HepG2 (cell line): ENCODE measurements around the gene LYRM4. TPM values are rescaled to one million over a fixed set of nuclear protein-coding genes. Genes with fewer than 3 reads are reported as not detected.
A peak's percentile ranks its signal among the peaks of the same experiment; 100 is the strongest.

Source experiments
- LBX2 ChIP-seq: sonication (generic); formaldehyde crosslinking; IDR thresholded peaks from 2 replicates; pipeline ENCODE4 v1.5.0; 2020; ENCODE audit warnings: missing genetic modification reagents, mild to moderate bottlenecking, borderline replicate concordance
- MAFG ChIP-seq: sonication (generic); formaldehyde crosslinking; IDR thresholded peaks from 2 replicates; pipeline ENCODE4 v1.5.1; 2020; ENCODE audit warnings: mild to moderate bottlenecking, missing genetic modification reagents
- SIN3A ChIP-seq: IDR thresholded peaks from 2 replicates; pipeline ENCODE4 v1.6.1; 2011; ENCODE audit warnings: low read depth, mild to moderate bottlenecking, control low read depth, low read length, borderline replicate concordance
- SNAPC4 ChIP-seq: sonication (generic); formaldehyde crosslinking; IDR thresholded peaks from 2 replicates; pipeline ENCODE4 v1.4.0; 2020; ENCODE audit warnings: mild to moderate bottlenecking, missing genetic modification reagents
- TMF1 ChIP-seq: sonication (generic); formaldehyde crosslinking; IDR thresholded peaks from 2 replicates; pipeline ENCODE4 v1.8.1; 2022; ENCODE audit warnings: low read depth, missing genetic modification reagents
- ZNF282 ChIP-seq: fragments of 450-650 bp; IDR thresholded peaks from 2 replicates; pipeline ENCODE4 v1.6.1; 2018; ENCODE audit not compliant: partially characterized antibody
- ZNF329 ChIP-seq: sonication (generic); formaldehyde crosslinking; IDR thresholded peaks from 2 replicates; pipeline ENCODE4 v1.9.0; 2021; ENCODE audit warnings: low read depth, mild to moderate bottlenecking, missing genetic modification reagents
- ZNF574 ChIP-seq: sonication (generic); formaldehyde crosslinking; IDR thresholded peaks from 2 replicates; pipeline ENCODE4 v1.4.0; 2020; ENCODE audit warnings: missing genetic modification reagents
- ZNF670 ChIP-seq: sonication (generic); formaldehyde crosslinking; IDR thresholded peaks from 2 replicates; pipeline ENCODE4 v1.8.0; 2022; ENCODE audit warnings: mild to moderate bottlenecking, missing genetic modification reagents, borderline replicate concordance
- ZNF777 ChIP-seq: sonication (generic); formaldehyde crosslinking; IDR thresholded peaks from 2 replicates; pipeline ENCODE4 v1.4.0; 2020; ENCODE audit warnings: missing genetic modification reagents
- ZNF790 ChIP-seq: sonication (generic); formaldehyde crosslinking; IDR thresholded peaks from 2 replicates; pipeline ENCODE4 v1.8.0; 2022; ENCODE audit warnings: missing genetic modification reagents, mild to moderate bottlenecking, borderline replicate concordance
- polyA plus RNA-seq, 8 experiments: library from polyadenylated mRNA; depleted of rRNA in 3 of 8; stranded (reverse) in 7 of 8; unstranded in 1 of 8; fragments of >200 nt; fragmentation: Illumina TruSeq in 4 of 8; extraction: Trizol in 4 of 8; gene quantifications; 2 replicates each; pipeline versions ENCODE4 v1.2.1 to v1.2.3, GENCODE V29; 2011 to 2016; ENCODE audit warnings: low read depth in 4 of 8, missing spikeins in 1 of 8, mixed read lengths in 1 of 8; ENCODE audit not compliant: insufficient read depth in 1 of 8
- total RNA-seq, 5 experiments: library from RNA; depleted of rRNA; stranded (reverse); fragments of >200 nt; fragmentation: Illumina TruSeq; extraction: Trizol; gene quantifications; 2 replicates each; pipeline ENCODE4 v1.2.3, GENCODE V29; 2016; ENCODE audit warnings: low read depth in 1 of 5
- TF ChIP-seq, protein P1 (sequence below): sonication (generic); formaldehyde crosslinking; IDR thresholded peaks from 2 replicates; pipeline ENCODE4 v1.5.1; 2020; ENCODE audit warnings: mild to moderate bottlenecking, missing genetic modification reagents, borderline replicate concordance

LYRM4 gene
- total and polyA plus RNA-seq, 2 of the 13 experiments (the other 11 are each of a cell fraction or from before 2014, with no cell fraction given), result 64.6 to 67.5 TPM

- no peak for TF ChIP-seq ZNF790 (CRISPR knock-in tag)
- peak; percentile 81 for TF ChIP-seq ZNF574 (CRISPR knock-in tag)
- TF ChIP-seq ZNF670 (CRISPR knock-in tag), result peak; percentile 52; the same call in 1 of the 2 replicates
- 0 out of 2 replicates have a peak, but pooled peaks have one; percentile 50 for TF ChIP-seq TMF1 (CRISPR knock-in tag)
- TF ChIP-seq, protein P1, sequence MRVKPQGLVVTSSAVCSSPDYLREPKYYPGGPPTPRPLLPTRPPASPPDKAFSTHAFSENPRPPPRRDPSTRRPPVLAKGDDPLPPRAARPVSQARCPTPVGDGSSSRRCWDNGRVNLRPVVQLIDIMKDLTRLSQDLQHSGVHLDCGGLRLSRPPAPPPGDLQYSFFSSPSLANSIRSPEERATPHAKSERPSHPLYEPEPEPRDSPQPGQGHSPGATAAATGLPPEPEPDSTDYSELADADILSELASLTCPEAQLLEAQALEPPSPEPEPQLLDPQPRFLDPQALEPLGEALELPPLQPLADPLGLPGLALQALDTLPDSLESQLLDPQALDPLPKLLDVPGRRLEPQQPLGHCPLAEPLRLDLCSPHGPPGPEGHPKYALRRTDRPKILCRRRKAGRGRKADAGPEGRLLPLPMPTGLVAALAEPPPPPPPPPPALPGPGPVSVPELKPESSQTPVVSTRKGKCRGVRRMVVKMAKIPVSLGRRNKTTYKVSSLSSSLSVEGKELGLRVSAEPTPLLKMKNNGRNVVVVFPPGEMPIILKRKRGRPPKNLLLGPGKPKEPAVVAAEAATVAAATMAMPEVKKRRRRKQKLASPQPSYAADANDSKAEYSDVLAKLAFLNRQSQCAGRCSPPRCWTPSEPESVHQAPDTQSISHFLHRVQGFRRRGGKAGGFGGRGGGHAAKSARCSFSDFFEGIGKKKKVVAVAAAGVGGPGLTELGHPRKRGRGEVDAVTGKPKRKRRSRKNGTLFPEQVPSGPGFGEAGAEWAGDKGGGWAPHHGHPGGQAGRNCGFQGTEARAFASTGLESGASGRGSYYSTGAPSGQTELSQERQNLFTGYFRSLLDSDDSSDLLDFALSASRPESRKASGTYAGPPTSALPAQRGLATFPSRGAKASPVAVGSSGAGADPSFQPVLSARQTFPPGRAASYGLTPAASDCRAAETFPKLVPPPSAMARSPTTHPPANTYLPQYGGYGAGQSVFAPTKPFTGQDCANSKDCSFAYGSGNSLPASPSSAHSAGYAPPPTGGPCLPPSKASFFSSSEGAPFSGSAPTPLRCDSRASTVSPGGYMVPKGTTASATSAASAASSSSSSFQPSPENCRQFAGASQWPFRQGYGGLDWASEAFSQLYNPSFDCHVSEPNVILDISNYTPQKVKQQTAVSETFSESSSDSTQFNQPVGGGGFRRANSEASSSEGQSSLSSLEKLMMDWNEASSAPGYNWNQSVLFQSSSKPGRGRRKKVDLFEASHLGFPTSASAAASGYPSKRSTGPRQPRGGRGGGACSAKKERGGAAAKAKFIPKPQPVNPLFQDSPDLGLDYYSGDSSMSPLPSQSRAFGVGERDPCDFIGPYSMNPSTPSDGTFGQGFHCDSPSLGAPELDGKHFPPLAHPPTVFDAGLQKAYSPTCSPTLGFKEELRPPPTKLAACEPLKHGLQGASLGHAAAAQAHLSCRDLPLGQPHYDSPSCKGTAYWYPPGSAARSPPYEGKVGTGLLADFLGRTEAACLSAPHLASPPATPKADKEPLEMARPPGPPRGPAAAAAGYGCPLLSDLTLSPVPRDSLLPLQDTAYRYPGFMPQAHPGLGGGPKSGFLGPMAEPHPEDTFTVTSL (CRISPR knock-in tag), result peak; percentile 86; the same call in 1 of the 2 replicates
- peak; percentile 95 for TF ChIP-seq SNAPC4 (CRISPR knock-in tag)
- peak; percentile 66; the same call in 1 of the 2 replicates for TF ChIP-seq SIN3A
- TF ChIP-seq ZNF282, result no peak
- no peak for TF ChIP-seq LBX2 (CRISPR knock-in tag)
- TF ChIP-seq MAFG (CRISPR knock-in tag), result no peak
- no peak; the same call in 1 of the 2 replicates for TF ChIP-seq ZNF329 (CRISPR knock-in tag)
- TF ChIP-seq ZNF777 (CRISPR knock-in tag), result peak; percentile 18; the same call in 1 of the 2 replicates
Observed at GRCh38 chr6:5205877-5206850, 54.6 kb downstream of the LYRM4 start (continued).
